Subcutaneous adipose tissue (tissue), 4 donors: ENCODE data around the gene NUBP2. TPM values are rescaled to one million over a fixed set of nuclear protein-coding genes. Genes with fewer than 3 reads are reported as not detected.

Experiments used
- CTCF ChIP-seq: fragments of 450-650 bp; IDR thresholded peaks from one replicate; pipeline ENCODE4 v1.5.1; 2016; ENCODE audit warnings: low read depth, mild to moderate bottlenecking, control low read depth, antibody characterized with exemption, moderate library complexity
- total RNA-seq, 4 donors: library from RNA; depleted of rRNA; stranded (reverse); fragments of >200 nt; gene quantifications; one replicate each; pipeline ENCODE4 v1.1.0, GENCODE V29; 2016

Gene NUBP2
- total RNA-seq, 4 donors from 2014 or later, result 17.0 to 77.2 (median 49.7) TPM

- TF ChIP-seq CTCF, result no peak
Measured at GRCh38 chr16:1766231-1766630, 16.5 kb upstream of the NUBP2 start.

GRCh38 chr16:1766701-1767100 is 16.1 kb upstream of the NUBP2 start:
- TF ChIP-seq CTCF, result no peak

GRCh38 chr16:1767116-1767994 is 15.4 kb upstream of the NUBP2 start:
- TF ChIP-seq CTCF, result no peak

GRCh38 chr16:1768061-1768766 is 14.5 kb upstream of the NUBP2 start:
- TF ChIP-seq CTCF, result no peak

- no peak for TF ChIP-seq CTCF
Measured at GRCh38 chr16:1768767-1769401, 13.9 kb upstream of the NUBP2 start.

- no peak for TF ChIP-seq CTCF
Measured at GRCh38 chr16:1769402-1770300, 13.1 kb upstream of the NUBP2 start.
